Measurements from ENCODE around the gene TMEM175. TPM values are rescaled to one million over a fixed set of nuclear protein-coding genes. Genes with fewer than 3 reads are reported as not detected.
A peak's percentile ranks its signal among the peaks of the same experiment; 100 is the strongest.

TMEM175 gene
- total and polyA plus RNA-seq, 2 of the 13 experiments (the other 11 are each of a cell fraction or from before 2014, with no cell fraction given): 5.1 to 9.9 TPM

GRCh38 chr4:992297-993110 lies 60.2 kb downstream of the TMEM175 start (continued):
- TF ChIP-seq, protein P1, sequence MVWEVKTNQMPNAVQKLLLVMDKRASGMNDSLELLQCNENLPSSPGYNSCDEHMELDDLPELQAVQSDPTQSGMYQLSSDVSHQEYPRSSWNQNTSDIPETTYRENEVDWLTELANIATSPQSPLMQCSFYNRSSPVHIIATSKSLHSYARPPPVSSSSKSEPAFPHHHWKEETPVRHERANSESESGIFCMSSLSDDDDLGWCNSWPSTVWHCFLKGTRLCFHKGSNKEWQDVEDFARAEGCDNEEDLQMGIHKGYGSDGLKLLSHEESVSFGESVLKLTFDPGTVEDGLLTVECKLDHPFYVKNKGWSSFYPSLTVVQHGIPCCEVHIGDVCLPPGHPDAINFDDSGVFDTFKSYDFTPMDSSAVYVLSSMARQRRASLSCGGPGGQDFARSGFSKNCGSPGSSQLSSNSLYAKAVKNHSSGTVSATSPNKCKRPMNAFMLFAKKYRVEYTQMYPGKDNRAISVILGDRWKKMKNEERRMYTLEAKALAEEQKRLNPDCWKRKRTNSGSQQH (CRISPR knock-in tag; IDR thresholded peaks at IDR 0.05; ENCODE audit: low read depth): peak; percentile 90; the same call in 1 of the 2 replicates
- TF ChIP-seq RFX5 (IDR thresholded peaks at IDR 0.05; ENCODE audit: low read depth, low read length) (no peak), ZNF577 (CRISPR knock-in tag; IDR thresholded peaks at IDR 0.05; ENCODE audit: borderline replicate concordance, low read depth) (no peak), NAIF1 (CRISPR knock-in tag; IDR thresholded peaks at IDR 0.05; ENCODE audit: borderline replicate concordance) (no peak), TOE1 (CRISPR knock-in tag; IDR thresholded peaks at IDR 0.05) (no peak), PAWR (CRISPR knock-in tag; IDR thresholded peaks at IDR 0.05; ENCODE audit: borderline replicate concordance) (no peak), MATR3 (CRISPR knock-in tag; IDR thresholded peaks at IDR 0.05) (no peak), RORA (CRISPR knock-in tag; IDR thresholded peaks at IDR 0.05) (no peak), ZUFSP (CRISPR knock-in tag; IDR thresholded peaks at IDR 0.05; ENCODE audit: borderline replicate concordance) (no peak), ZNF251 (CRISPR knock-in tag; IDR thresholded peaks at IDR 0.05) (no peak), PITX1 (CRISPR knock-in tag; IDR thresholded peaks at IDR 0.05) (peak; percentile 92), ATF7-NPFF (CRISPR knock-in tag; IDR thresholded peaks at IDR 0.05; ENCODE audit: low read depth) (0 out of 2 replicates have a peak, but pooled peaks have one; percentile 26), ZBTB1 (CRISPR knock-in tag; IDR thresholded peaks at IDR 0.05; ENCODE audit: borderline replicate concordance) (no peak), U2AF1 (optimal IDR thresholded peaks at IDR 0.05; ENCODE audit: low read depth, low read length) (no peak), ATRX (CRISPR knock-in tag; IDR thresholded peaks at IDR 0.05; ENCODE audit: borderline replicate concordance) (no peak), ZNF430 (CRISPR knock-in tag; IDR thresholded peaks at IDR 0.05) (peak; percentile 90; the same call in 1 of the 2 replicates), TBX3 (IDR thresholded peaks at IDR 0.05; ENCODE audit: borderline replicate concordance) (0 out of 2 replicates have a peak, but pooled peaks have one; percentile 26), ZFP36 (IDR thresholded peaks at IDR 0.05; ENCODE audit: borderline replicate concordance, low read depth, low read length, partially characterized antibody) (no peak), KMT2B (CRISPR knock-in tag; IDR thresholded peaks at IDR 0.05) (peak; percentile 61; the same call in 1 of the 2 replicates), SP4 (CRISPR knock-in tag; IDR thresholded peaks at IDR 0.05) (peak; percentile 74; the same call in 1 of the 2 replicates), FLYWCH1 (CRISPR knock-in tag; IDR thresholded peaks at IDR 0.05) (no peak), ZNF530 (CRISPR knock-in tag; IDR thresholded peaks at IDR 0.05; ENCODE audit: low read depth) (peak; percentile 42; the same call in 1 of the 2 replicates), ZNF746 (CRISPR knock-in tag; IDR thresholded peaks at IDR 0.05) (peak; percentile 42; the same call in 1 of the 2 replicates), THAP7 (CRISPR knock-in tag; IDR thresholded peaks at IDR 0.05) (peak; percentile 93)
- TF ChIP-seq, protein P2, sequence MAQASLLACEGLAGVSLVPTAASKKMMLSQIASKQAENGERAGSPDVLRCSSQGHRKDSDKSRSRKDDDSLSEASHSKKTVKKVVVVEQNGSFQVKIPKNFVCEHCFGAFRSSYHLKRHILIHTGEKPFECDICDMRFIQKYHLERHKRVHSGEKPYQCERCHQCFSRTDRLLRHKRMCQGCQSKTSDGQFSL (CRISPR knock-in tag; IDR thresholded peaks at IDR 0.05): no peak

Data from HepG2 (cell line).